Measurements from ENCODE around the gene RGPD5.
"Not testable (repeated sequence)": the region's sequence is repeated elsewhere in the genome, so short reads cannot be mapped to it uniquely, and the experiment has no call there.

RGPD5 gene
- 0.04 to 0.12 reads per million in 2 experiments for total RNA-seq

DNA sequence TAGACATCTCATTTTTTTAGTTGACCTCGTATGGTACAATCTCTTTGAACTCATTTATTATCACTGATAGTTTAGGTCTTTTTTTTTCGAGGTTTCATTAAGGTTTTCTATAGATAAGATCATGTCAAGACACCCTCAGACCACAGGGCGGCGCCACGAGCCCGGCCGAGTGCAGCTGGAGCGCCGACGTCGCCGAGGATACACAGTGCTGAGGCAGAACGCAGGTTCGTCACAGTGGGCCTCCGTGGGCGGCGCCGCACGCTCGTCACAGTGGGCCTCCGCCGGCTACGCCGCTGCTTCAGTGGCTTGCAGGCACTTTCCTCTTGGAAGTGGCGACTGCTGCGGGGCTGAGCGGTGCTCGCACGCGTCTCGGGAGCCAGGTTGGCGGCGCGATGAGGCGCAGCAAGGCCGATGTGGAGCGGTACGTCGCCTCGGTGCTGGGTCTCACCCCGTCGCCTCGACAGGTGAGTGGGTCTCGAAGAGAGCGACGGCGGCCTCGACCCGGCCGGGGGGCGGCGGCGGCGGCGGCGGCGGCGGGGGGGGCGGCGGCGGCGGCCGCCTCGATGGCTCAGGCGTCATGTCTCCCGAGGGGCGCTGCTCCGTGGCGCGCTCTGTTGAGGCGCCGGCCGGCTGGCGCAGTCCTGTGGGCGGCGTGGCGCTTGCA, at the start of gene RGPD5:
Gene RGPD5, plus strand, starts transcription at position 232 of the 664 bp plus-strand sequence. Its CDS starts 161 bp downstream, at position 393.
- not testable (repeated sequence) for DNase-seq (ENCODE audit: low read depth)

DNA sequence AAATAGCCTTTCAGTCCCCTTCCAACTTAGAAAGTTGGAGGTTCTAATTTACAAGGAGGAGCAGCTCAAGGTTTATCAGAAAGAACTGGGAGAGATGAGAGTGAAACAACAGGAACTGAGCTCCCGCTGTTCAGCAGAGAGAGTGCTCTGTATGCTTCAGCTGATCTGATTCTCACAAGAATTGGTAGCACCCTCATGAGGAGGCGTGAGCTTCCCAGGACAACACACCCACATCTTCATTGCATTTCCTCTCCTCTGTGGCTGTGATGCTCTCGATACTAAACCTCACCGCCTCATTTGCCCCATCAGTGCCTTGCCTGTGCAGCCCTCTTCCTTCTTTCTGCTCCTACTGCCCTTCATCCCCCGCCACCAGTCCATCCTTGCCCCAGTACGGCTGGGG, 42.5 kb upstream of the RGPD5 start:
- DNase-seq (ENCODE audit: low read depth) = not testable (repeated sequence)

DNA sequence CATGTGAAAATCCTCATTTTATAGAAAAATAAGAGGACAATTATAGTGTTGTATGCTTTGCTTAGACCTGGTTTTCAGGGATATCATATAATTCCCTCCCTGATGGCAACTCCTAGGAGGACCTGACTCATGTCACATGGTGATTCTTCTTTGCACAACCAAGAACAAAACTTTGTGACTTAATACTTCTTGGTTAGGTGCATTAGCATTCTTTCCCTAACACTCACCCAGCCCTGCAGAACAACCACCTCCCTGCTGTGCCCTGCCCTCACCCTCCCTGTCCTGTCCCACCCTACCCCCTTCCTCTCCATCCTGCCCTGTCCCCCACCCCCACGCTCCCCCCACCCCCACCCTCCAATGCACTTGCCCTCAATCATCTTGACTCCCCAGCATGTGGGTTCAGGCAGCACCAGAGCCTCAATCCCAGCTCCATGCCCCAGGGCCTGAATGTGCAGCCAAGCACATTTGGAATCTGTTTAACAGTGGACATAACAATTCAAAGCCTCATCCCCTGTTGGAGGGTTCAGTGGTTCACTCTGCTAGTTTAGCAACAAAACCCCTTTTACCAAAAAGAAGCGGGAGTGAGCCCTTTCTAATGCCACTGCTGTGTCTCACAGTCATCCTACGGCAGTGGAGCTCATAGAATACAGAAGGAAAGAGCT, 36.8 kb upstream of the RGPD5 start:
- not testable (repeated sequence) for DNase-seq (ENCODE audit: low read depth)

DNA sequence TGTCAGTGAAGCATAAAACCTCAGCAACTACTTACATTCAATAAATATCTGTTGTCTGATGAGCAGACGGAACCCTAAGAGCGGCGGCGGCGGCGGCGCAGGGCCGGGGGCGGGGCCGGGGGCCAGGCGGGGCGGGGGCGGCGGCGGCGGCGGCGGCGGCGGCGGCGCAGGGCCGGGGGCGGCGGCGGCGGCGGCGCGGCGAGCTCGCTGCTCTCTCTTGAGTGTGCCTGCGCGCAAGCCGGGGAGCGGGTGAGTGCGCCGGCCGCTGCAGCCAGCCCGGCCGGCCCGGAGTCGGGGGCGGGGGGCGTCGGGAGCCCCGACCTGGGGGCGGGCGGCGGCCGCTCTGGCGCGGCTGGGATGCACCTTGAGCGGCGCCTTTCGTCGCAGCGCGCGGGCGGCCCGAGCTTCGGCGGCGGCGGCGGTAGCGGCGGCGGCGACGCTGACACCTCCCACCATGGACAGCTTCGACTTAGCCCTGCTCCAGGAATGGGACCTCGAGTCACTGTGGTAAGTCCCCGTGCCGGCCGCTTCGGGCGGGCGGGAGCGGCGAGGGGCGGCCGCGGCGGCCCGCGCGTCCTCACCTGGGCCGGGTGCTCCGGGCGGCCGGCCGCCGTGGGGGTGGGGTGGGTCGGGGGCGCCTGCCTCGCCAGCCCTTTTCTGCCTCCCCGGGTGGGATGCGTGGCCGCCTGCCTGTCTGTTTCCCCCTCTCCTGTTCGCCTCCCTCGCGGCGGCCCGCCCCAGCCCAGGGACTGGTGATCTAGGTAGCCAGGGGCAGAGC, 33.7 kb upstream of the RGPD5 start:
- not testable (repeated sequence) for DNase-seq (ENCODE audit: low read depth)

DNA sequence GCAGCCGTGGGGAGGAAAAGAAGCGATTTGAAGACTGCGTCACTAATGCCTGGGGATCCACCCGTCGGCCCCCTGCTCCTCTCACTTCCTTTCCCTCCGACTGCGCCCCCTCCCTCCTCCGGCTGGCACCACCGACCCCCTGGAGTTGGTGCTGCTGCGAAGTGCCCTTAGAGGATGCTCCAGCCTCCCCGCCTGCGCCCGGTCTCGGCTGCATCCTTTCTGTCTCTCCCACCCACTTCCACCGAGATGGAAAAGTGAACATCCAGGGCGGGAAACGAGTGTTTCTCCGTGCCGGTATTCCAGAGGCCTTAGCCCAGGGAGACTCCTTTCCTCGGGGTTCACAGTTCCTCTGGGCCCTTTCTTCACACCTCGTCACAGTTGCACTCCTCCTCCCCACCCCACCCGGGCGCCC, 33.1 kb upstream of the RGPD5 start:
- DNase-seq (ENCODE audit: low read depth) = not testable (repeated sequence)

DNA sequence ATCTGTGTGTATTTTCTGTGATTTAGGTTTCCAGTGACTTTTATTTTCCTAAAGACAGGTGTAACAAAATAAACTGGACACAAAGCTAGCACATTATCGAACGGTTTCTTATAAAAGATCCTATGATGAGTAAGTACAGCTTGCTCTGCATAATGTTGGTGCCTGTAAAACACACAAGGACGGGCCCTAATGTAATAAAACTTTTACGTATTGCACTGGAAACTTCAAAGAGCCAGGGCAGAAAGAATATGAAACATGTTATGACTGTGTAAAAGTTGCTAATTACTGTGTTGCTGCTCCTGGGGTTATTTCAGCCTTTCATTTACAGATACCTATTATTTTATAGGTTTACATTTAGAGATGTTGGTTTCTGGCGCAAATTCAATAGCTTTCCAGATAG, 32.1 kb upstream of the RGPD5 start:
- DNase-seq (ENCODE audit: low read depth) = not testable (repeated sequence)

DNA sequence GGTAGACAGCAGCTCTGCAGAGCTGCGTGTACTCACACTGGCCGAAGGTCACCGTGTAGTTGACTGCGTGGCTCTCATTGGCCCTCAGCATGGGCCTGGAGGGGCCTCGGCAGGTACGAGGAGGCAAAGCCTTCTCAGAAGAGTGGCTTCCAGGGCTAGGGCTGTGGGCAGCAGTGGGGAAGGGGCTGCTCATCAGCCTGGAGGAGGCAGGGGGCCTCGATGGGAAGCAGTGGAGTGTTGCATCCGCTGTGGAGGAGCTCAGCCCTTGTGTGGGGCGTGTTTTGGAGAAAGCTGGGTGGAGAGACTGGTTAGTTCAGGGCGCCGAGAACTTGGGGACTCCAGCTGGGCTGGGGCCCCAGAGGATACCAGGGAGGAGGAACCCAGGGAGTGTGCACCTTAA, 28.0 kb upstream of the RGPD5 start:
- not testable (repeated sequence) for DNase-seq (ENCODE audit: low read depth)

DNA sequence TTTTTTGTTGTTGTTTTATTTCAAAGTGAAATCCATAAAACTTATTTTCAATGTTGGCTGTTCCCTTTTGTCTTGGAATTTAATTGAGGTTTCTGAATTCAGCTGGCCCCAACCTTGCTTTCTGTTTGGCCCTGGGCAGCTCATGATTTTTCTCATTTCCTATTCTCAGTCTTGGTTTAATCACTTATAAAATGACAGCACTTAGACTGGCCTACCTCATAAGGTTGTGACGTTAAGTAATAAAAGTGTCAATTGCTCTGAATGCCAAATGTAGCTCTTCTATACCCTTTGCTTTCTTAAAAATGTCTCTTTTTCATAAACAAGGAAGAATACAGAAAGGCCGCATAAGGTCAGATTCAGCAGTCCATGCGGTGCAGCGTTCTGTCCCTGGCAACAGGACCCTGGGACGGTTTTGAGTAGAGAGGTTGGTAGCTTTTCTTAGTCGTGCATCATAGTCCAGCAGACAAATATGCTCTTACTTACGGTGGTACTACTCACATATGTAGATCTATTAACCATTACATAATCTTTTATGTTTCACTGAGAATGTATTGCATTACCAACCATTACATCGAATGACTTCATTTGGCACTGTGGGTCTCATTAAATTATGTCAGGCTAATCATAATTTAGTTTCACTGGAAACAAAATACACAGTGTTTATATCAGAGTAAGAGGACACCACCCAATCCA, 27.1 kb upstream of the RGPD5 start:
- not testable (repeated sequence) for DNase-seq (ENCODE audit: low read depth)

DNA sequence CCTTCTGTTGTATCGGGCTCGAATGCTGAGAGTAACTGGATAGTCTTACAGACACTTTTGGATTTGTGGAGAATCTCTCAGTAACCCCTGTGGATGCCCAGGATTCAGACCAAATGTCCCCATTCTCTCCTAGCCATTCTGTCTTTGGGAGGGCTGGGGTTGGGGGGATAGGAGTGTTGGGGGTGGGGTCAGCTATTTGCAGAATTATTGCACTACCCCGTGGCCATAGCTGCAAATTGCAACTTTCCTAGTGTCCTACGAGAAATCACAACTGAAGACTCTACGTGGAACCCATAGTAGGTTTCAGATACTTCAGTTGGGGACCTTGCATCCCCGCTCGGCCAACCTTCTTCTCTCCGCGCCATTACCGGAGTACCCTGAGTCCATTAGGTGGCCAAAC, 25.2 kb upstream of the RGPD5 start:
- not testable (repeated sequence) for DNase-seq (ENCODE audit: low read depth)

DNA sequence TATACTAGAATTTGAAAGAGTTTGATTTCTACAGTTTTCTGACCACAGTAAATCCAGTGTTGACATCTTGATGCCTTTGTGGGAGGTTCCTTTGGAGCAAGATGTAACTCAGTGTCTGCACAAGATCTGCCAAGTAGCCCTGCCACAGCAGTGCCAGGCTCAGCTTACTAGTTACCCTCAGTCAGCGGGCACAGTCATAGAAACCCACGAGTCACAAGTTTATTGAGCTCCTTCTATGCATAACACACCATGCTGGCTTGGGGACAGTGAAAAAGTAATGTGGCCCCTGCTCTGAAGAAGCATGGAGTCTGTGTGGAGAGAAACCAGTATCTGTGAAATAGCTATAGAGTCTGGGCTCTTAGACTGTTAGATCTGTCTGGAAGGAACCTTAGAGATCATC, 15.0 kb upstream of the RGPD5 start:
- DNase-seq (ENCODE audit: low read depth) = not testable (repeated sequence)

DNA sequence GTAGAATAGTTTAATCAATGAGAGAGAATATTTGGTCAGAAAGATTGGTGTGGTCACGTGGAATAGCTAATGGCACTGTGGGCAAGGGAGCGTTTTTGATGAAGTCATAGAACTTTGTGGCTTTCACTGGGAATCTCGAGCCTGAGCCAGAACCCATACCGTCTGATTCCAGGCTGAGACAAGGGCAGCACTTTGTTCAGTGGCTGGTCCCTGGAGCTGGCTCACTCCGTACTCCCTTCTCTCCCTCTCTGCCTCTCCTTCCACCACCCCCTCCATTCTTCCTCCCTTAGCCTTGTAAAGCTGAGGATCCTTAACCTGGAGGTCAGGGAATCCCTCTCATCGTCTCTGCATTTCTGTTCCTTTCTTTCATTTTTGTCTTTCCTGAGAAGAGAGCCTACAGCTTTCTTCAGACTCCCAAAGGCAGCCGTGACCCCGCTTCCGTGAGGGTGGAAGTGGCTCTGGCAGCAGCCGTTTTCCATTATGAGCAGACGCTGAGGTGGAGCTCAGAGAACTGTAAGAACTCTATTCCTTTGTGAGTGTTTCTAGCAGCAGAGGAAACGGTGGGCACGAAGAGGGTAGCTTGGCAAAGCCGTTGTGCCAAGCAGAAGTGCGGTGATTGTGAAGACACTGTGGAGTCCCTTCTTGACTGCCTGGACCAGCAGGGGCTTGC, 12.8 kb upstream of the RGPD5 start:
- not testable (repeated sequence) for DNase-seq (ENCODE audit: low read depth)

DNA sequence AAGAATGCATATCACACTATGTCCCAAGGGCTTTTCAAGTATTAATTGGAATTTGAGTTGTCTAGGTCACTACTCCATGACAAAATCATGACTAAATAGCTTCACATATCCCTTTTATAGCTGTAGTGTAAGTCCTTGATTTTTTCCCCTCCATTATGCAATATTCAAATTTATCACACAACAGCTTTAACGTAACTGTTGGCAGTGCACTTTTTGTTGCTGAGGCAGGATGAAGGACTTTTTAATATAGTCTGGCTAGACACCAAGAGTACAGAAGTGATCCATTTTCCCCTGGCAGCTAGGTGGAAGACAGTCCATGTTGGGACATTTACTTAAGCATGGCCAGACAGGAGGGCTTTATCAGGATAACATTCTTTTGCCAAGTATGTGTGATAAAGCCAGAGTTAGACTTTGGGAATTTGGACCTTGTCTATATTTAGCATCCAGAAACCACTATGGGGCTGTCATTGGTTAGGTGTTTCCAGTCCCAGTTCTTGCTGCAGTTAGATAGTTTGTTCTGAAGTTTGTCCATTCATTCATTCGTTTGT, 11.6 kb upstream of the RGPD5 start:
- DNase-seq (ENCODE audit: low read depth) = not testable (repeated sequence)

DNA sequence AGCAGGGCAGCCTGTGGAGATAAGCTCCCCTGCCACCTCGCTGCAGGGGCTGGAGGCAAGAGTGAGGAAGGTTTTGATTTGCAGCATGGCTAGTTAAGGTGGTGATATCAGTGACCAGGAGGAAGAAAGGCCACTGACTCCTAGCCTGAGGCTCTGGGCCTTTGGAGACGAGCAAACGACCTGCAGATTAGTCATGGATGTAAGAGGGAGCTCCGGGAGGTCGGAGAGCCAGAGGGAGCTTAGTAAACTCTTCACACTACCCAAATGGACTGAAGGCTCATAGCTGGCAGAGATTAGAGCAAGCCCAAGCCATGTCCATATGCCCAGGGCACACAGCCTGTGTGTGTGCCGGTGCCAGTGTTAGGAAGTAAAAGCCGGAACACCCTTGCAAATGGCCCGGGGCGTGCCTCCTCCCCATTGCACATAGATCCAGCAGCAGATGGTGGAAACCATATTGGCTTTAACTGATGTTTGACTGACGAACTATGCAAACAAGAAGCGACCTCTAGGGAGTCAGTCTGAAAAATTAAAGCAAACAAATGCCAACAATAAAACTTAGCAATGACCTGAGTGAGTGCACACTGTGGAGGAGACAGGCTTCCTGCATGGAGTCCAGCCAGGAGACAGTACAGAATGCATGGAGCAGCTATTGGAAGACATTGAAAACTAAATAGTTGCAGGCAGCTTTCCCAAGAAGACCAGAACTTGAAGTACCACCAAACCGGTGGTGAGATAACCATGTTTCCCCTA, 2.4 kb upstream of the RGPD5 start:
- not testable (repeated sequence) for DNase-seq (ENCODE audit: low read depth)

DNA sequence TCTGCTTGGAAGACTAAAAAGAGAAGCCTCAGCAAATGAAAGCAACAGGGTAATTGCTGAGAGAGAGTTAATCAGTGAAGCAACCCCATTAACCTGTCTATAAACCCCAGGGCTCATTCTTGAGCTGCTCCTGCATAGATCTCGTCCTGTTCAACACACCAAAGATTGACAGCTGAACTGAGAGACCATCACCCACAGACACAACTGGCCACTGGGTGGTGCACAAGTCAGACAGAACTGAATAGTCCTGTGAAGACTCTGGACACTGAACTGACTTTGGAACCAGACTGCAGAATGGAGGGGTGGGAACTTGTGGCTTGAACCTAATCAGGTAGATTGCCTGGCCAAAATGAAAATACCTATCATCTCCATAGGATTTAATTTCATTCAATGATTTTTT, 1.4 kb upstream of the RGPD5 start:
- not testable (repeated sequence) for DNase-seq (ENCODE audit: low read depth)

DNA sequence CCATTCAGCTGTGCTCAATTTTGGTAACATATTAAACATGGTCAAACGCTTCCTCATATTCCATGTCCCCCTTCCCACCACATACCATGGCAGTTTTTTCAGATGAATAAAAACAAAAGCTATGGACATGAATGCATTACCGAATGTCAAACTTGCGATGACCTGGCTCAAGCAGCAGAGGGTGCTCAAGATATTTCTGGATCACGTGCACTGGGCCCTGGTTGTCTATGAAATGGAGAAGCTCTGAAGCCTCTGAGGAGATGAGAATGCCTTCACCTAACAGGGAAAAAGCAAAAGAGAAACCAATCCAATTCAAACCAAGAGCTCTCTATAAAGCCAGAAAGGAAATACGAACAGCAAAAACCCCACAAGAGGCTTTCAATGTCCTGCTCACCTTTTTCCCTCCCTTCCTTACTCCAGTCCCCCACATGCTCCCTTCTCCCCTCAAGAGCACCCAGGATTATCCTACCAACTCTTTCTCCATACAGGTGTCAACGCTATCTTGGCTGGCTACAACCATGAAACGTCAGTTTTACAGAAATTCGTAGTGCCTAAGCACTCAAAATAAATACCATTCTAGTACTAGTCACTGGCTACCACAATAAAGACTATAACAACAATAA, 77.1 kb downstream of the RGPD5 start:
- DNase-seq (ENCODE audit: low read depth) = not testable (repeated sequence)

DNA sequence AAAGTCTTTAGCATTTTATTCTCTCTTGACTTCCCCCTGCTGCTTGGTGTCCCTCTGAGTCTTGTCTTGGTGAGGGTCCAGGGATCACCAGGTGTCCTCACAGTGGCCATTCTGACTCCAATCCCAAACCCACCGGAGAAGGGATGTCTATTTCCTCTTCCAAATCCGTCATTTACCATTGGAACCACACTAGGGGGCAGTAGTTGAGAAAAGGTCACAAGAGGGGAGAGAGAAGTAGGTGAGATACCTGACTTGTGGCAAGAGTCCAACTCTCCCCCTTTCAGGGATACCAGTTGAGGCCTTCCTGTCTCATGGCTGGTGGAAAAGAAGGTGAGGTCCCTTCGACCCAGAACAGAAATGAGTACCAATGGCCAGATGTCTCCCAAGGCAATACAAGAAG, 82.5 kb downstream of the RGPD5 start:
- DNase-seq (ENCODE audit: low read depth) = not testable (repeated sequence)

DNA sequence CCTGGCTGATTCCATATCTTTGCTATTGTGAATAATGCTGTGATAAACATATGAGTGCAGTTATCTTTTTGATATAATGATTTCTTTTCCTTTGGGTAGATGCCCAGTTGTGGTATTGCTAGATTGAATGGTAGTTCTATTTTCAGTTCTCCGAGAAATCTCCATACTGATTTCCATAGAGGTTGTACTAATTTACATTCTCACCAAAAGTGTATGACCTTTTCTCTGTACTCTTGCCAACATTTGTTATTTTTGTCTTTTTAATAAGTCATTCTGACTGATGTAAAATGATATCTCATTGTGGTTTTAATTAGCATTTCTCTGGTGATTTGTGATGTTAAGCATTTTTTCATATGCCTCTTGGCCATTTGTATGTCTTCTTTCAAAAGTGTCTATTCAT, 88.0 kb downstream of the RGPD5 start:
- not testable (repeated sequence) for DNase-seq (ENCODE audit: low read depth)

DNA sequence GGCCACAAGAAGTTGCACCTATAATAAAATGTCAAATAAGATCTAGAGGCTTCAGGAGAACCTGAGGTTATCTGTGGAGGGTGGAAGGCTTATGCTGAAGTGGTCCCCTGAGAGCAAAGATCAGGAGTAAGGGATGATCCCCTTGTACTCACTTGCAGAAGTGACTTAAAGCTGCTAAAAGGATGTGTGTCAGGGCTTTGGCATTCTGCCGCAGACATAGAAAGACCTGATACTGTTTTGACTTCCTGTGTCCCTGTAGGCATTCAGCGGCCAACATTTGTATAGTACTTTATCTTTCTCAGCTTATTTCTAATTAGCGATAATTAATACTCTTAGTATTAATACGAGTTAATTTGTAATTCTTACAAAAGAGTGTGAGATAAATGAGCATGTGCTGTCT, 94.3 kb downstream of the RGPD5 start:
- not testable (repeated sequence) for DNase-seq (ENCODE audit: low read depth)

DNA sequence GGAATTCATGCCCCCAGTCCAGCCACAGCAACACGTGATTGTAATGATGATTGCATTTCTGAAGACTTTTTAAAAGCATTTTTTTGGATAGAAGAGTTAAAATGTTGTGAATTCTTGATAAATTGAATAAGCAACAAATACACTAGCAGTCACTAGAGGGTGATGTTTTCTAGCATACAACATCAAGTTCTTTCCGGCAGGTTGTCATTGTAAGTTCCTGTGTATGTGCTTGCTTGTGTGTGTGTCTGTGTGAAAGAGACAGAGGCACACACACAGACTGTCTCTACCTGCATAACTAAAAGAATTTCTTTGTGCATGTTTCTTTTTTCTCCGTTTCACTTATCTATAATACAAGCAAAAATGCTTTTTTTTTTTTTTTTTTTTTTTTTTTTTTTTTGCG, 95.8 kb downstream of the RGPD5 start:
- not testable (repeated sequence) for DNase-seq (ENCODE audit: low read depth)

DNA sequence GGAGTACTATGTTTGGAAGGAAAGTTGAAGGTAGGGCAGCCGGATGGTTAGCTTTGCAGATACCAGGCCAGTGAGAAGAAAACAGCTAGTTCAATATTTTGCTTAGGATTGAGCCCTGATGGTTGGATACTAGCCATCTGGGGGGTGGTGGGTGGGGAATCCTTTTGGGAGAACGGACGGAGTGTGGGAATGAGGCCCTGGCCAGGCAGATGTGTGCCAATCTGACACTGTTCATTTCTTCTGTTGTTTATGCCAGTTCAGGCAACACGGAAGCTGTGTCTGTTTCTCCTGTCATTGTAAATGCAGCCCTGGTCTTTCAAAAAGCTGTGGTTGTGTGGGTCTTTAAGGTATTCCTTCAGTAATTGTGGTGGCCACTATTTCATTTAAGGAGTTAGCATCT, 96.9 kb downstream of the RGPD5 start:
- DNase-seq (ENCODE audit: low read depth) = not testable (repeated sequence)
